Measurements from ENCODE around the gene KCNQ1.

DNA sequence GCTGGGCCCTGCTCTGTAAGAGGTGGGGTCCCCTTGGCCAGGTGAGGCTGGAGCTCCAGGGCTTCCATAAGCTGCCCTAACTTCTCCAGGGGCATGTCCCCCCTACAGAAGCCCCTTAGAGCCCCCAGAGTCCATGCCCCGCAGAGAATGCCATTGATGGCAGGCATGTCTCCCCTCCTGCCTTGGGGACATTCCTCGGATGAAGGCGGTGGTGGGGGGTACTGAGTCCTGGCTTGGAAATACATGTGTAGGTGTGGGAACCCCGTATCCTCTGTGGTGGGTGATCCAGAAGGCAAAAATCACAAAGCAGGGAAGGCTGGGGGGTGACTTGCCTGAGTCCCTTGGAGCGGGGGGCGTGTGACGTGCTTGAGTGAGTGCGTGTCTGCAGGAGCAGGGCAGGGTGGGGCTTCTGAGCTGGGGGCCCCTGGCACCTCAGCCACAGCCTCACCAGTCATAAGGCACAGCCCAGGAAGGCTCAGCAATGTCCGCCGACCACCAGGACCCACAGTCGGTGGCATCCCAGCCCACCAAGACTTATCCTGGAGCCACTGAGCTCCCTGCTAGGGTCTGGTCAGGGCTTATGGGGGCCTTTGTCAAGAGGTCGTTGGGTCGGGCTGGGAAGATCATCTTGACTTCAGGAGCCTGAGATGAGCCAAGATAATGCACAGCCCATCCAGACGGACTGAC lies 324.7 kb downstream of the KCNQ1 start:
- no peak for TF ChIP-seq ATF7 (IDR thresholded peaks at IDR 0.05)
- no peak for TF ChIP-seq MEIS2 (IDR thresholded peaks at IDR 0.05; ENCODE audit: partially characterized antibody)
- no peak for TF ChIP-seq TBP (optimal IDR thresholded peaks at IDR 0.05; ENCODE audit: low read depth, low read length)
- TF ChIP-seq, protein P1, sequence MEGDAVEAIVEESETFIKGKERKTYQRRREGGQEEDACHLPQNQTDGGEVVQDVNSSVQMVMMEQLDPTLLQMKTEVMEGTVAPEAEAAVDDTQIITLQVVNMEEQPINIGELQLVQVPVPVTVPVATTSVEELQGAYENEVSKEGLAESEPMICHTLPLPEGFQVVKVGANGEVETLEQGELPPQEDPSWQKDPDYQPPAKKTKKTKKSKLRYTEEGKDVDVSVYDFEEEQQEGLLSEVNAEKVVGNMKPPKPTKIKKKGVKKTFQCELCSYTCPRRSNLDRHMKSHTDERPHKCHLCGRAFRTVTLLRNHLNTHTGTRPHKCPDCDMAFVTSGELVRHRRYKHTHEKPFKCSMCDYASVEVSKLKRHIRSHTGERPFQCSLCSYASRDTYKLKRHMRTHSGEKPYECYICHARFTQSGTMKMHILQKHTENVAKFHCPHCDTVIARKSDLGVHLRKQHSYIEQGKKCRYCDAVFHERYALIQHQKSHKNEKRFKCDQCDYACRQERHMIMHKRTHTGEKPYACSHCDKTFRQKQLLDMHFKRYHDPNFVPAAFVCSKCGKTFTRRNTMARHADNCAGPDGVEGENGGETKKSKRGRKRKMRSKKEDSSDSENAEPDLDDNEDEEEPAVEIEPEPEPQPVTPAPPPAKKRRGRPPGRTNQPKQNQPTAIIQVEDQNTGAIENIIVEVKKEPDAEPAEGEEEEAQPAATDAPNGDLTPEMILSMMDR (IDR thresholded peaks at IDR 0.05 in 2 of 3, conservative IDR thresholded peaks at IDR 0.05 in 1 of 3; ENCODE audit: insufficient read depth in 2 of 3, low read depth in 1 of 3, low read length in 3 of 3): no peak
- TF ChIP-seq SIN3A (IDR thresholded peaks at IDR 0.05; ENCODE audit: borderline replicate concordance in 2 of 2, control insufficient read depth in 1 of 2, low read depth in 2 of 2, low read length in 2 of 2): no peak
- no peak for TF ChIP-seq ZNF175 (CRISPR knock-in tag; IDR thresholded peaks at IDR 0.05; ENCODE audit: low read depth)
- no peak for TF ChIP-seq ZKSCAN1 (IDR thresholded peaks at IDR 0.05; ENCODE audit: low read depth, low read length)
- TF ChIP-seq ZBTB1 (CRISPR knock-in tag; IDR thresholded peaks at IDR 0.05; ENCODE audit: borderline replicate concordance, low read depth): no peak
